ENCODE data around the gene ME1. TPM values are rescaled to one million over a fixed set of nuclear protein-coding genes. Genes with fewer than 3 reads are reported as not detected.
A peak's percentile ranks its signal among the peaks of the same experiment; 100 is the strongest.

Gene ME1
- total RNA-seq (2021) (4.1 to 5.3 TPM (median 4.3 TPM) in 3 replicates), Bru-seq, nascent RNA (percentile 51 among the genes with signal in this experiment)
- long read RNA-seq, experiment 1, transcript ME1-201 (14 exons, 3,371 nt): major isoform, 19 of 26 reads
- long read RNA-seq, experiment 1, partial matches to known transcripts: 3 of 26 reads
- long read RNA-seq, experiment 1, other reads (novel, unspliced or antisense): 4 of 26 reads
- long read RNA-seq, experiment 2, partial matches to known transcripts: 0 of 4 reads
- long read RNA-seq, experiment 2, other reads (novel, unspliced or antisense): 3 of 4 reads
- long read RNA-seq, experiment 3, partial matches to known transcripts: 0 of 2 reads
- long read RNA-seq, experiment 3, other reads (novel, unspliced or antisense): 0 of 2 reads

GRCh38 chr6:83430611-83431544 lies at the start of gene ME1:
ME1 (minus strand) TSS chr6:83431051; CDS start chr6:83430954, 97 bp downstream.
- Mint-ChIP-seq H3K4me1 (peaks cover 23% of the 10 kb centered on the region), H3K27me3 (ENCODE audit: low read depth) (peaks cover 11% of the 10 kb centered on the region), H3K9me3 (peaks cover 7% of the 10 kb centered on the region), H3K4me3 (peak within 1 kb of the TSS; percentile 82), H3K36me3 (peaks cover 4% of the 10 kb centered on the region; the same call in 1 of the 2 replicates), H3K27ac (no peak within 1 kb of the TSS)
- peak; percentile 73 for ATAC-seq
- ChIA-PET CTCF (interaction anchor here (1.0 to 1.8 kb wide), 3 partner anchors 82 to 363 kb away, joined by 3 to 6 read pairs (median 3); partner anchors contain the start of genes DOP1A and PRSS35), POLR2A (interaction anchor here (1.0 to 1.1 kb wide), 2 partner anchors 81 to 105 kb away, joined by 3 to 6 read pairs; partner anchors contain the start of gene PRSS35)
- peak; percentile 67 for DNase-seq (ENCODE audit: low spot score)
- peak; percentile 89 for TF ChIP-seq ZNF423 (CRISPR knock-in tag; IDR thresholded peaks at IDR 0.05)
- peak; percentile 38; the same call in 1 of the 2 replicates for TF ChIP-seq FOXK1 (CRISPR knock-in tag; IDR thresholded peaks at IDR 0.05)
- TF ChIP-seq, protein P1, sequence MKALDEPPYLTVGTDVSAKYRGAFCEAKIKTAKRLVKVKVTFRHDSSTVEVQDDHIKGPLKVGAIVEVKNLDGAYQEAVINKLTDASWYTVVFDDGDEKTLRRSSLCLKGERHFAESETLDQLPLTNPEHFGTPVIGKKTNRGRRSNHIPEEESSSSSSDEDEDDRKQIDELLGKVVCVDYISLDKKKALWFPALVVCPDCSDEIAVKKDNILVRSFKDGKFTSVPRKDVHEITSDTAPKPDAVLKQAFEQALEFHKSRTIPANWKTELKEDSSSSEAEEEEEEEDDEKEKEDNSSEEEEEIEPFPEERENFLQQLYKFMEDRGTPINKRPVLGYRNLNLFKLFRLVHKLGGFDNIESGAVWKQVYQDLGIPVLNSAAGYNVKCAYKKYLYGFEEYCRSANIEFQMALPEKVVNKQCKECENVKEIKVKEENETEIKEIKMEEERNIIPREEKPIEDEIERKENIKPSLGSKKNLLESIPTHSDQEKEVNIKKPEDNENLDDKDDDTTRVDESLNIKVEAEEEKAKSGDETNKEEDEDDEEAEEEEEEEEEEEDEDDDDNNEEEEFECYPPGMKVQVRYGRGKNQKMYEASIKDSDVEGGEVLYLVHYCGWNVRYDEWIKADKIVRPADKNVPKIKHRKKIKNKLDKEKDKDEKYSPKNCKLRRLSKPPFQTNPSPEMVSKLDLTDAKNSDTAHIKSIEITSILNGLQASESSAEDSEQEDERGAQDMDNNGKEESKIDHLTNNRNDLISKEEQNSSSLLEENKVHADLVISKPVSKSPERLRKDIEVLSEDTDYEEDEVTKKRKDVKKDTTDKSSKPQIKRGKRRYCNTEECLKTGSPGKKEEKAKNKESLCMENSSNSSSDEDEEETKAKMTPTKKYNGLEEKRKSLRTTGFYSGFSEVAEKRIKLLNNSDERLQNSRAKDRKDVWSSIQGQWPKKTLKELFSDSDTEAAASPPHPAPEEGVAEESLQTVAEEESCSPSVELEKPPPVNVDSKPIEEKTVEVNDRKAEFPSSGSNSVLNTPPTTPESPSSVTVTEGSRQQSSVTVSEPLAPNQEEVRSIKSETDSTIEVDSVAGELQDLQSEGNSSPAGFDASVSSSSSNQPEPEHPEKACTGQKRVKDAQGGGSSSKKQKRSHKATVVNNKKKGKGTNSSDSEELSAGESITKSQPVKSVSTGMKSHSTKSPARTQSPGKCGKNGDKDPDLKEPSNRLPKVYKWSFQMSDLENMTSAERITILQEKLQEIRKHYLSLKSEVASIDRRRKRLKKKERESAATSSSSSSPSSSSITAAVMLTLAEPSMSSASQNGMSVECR (CRISPR knock-in tag; IDR thresholded peaks at IDR 0.05; ENCODE audit: borderline replicate concordance): no peak
- TF ChIP-seq, protein P2, sequence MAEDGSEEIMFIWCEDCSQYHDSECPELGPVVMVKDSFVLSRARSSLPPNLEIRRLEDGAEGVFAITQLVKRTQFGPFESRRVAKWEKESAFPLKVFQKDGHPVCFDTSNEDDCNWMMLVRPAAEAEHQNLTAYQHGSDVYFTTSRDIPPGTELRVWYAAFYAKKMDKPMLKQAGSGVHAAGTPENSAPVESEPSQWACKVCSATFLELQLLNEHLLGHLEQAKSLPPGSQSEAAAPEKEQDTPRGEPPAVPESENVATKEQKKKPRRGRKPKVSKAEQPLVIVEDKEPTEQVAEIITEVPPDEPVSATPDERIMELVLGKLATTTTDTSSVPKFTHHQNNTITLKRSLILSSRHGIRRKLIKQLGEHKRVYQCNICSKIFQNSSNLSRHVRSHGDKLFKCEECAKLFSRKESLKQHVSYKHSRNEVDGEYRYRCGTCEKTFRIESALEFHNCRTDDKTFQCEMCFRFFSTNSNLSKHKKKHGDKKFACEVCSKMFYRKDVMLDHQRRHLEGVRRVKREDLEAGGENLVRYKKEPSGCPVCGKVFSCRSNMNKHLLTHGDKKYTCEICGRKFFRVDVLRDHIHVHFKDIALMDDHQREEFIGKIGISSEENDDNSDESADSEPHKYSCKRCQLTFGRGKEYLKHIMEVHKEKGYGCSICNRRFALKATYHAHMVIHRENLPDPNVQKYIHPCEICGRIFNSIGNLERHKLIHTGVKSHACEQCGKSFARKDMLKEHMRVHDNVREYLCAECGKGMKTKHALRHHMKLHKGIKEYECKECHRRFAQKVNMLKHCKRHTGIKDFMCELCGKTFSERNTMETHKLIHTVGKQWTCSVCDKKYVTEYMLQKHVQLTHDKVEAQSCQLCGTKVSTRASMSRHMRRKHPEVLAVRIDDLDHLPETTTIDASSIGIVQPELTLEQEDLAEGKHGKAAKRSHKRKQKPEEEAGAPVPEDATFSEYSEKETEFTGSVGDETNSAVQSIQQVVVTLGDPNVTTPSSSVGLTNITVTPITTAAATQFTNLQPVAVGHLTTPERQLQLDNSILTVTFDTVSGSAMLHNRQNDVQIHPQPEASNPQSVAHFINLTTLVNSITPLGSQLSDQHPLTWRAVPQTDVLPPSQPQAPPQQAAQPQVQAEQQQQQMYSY (CRISPR knock-in tag; IDR thresholded peaks at IDR 0.05): no peak
- TF ChIP-seq FOXP4 (CRISPR knock-in tag; IDR thresholded peaks at IDR 0.05): no peak
- no peak for TF ChIP-seq SMAD3 (CRISPR knock-in tag; IDR thresholded peaks at IDR 0.05; ENCODE audit: borderline replicate concordance)
- peak; percentile 69; the same call in 1 of the 2 replicates for TF ChIP-seq FOXP1 (CRISPR knock-in tag; IDR thresholded peaks at IDR 0.05; ENCODE audit: borderline replicate concordance)
- 0 out of 2 replicates have a peak, but pooled peaks have one; percentile 66 for TF ChIP-seq ZBTB43 (CRISPR knock-in tag; IDR thresholded peaks at IDR 0.05)
- TF ChIP-seq TP53 (CRISPR knock-in tag; IDR thresholded peaks at IDR 0.05): no peak
- peak; percentile 80; the same call in 1 of the 2 replicates for TF ChIP-seq MYBL2 (CRISPR knock-in tag; IDR thresholded peaks at IDR 0.05)
- TF ChIP-seq, protein P3, sequence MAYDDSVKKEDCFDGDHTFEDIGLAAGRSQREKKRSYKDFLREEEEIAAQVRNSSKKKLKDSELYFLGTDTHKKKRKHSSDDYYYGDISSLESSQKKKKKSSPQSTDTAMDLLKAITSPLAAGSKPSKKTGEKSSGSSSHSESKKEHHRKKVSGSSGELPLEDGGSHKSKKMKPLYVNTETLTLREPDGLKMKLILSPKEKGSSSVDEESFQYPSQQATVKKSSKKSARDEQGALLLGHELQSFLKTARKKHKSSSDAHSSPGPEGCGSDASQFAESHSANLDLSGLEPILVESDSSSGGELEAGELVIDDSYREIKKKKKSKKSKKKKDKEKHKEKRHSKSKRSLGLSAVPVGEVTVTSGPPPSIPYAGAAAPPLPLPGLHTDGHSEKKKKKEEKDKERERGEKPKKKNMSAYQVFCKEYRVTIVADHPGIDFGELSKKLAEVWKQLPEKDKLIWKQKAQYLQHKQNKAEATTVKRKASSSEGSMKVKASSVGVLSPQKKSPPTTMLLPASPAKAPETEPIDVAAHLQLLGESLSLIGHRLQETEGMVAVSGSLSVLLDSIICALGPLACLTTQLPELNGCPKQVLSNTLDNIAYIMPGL (CRISPR knock-in tag; IDR thresholded peaks at IDR 0.05): 0 out of 2 replicates have a peak, but pooled peaks have one; percentile 24
- TF ChIP-seq ESRRA (CRISPR knock-in tag; IDR thresholded peaks at IDR 0.05; ENCODE audit: borderline replicate concordance): peak; percentile 45; the same call in 1 of the 2 replicates
- 0 out of 2 replicates have a peak, but pooled peaks have one; percentile 20 for TF ChIP-seq NFYB (CRISPR knock-in tag; conservative IDR thresholded peaks at IDR 0.05; ENCODE audit: low read depth)
- TF ChIP-seq, protein P4, sequence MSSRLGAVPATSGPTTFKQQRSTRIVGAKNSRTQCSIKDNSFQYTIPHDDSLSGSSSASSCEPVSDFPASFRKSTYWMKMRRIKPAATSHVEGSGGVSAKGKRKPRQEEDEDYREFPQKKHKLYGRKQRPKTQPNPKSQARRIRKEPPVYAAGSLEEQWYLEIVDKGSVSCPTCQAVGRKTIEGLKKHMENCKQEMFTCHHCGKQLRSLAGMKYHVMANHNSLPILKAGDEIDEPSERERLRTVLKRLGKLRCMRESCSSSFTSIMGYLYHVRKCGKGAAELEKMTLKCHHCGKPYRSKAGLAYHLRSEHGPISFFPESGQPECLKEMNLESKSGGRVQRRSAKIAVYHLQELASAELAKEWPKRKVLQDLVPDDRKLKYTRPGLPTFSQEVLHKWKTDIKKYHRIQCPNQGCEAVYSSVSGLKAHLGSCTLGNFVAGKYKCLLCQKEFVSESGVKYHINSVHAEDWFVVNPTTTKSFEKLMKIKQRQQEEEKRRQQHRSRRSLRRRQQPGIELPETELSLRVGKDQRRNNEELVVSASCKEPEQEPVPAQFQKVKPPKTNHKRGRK (CRISPR knock-in tag; IDR thresholded peaks at IDR 0.05; ENCODE audit: borderline replicate concordance): no peak
- no peak for TF ChIP-seq CTCF (IDR thresholded peaks at IDR 0.05)
- 0 out of 2 replicates have a peak, but pooled peaks have one; percentile 8 for TF ChIP-seq ZNF232 (CRISPR knock-in tag; IDR thresholded peaks at IDR 0.05)
